ENCODE results near the gene PRC1. TPM values are rescaled to one million over a fixed set of nuclear protein-coding genes. Genes with fewer than 3 reads are reported as not detected.
A peak's percentile ranks its signal among the peaks of the same experiment; 100 is the strongest.

The PRC1 gene
- total RNA-seq, 1 experiment from 2014 or later = 260 TPM

- TF ChIP-seq CTCF (IDR thresholded peaks at IDR 0.05; ENCODE audit: unreplicated experiment) = no peak
- H3K4me3 Mint-ChIP-seq (ENCODE audit: low read depth, unreplicated experiment) = no peak overlapping the region
- no peaks in the 10 kb centered on the region for H3K27me3 Mint-ChIP-seq (ENCODE audit: unreplicated experiment)
- peaks cover 50% of the 10 kb centered on the region for H3K36me3 Mint-ChIP-seq (ENCODE audit: insufficient read depth, unreplicated experiment)
- no peak for DNase-seq
- no TSS peak for BruUV-seq (replicated peaks)
- no peaks in the 10 kb centered on the region for H3K4me1 Mint-ChIP-seq (ENCODE audit: low read depth, unreplicated experiment)
- intact Hi-C loops (cut with micrococcal nuclease; ENCODE audit: unreplicated experiment) = no loop called here
- H3K27ac Mint-ChIP-seq (ENCODE audit: unreplicated experiment) = no peak overlapping the region
- H3K9me3 Mint-ChIP-seq (ENCODE audit: low read depth, unreplicated experiment) = no peaks in the 10 kb centered on the region
- CTCF ChIA-PET = no interaction called here
Observed at GRCh38 chr15:90960298-90961091, 33.8 kb downstream of the PRC1 start.

- CTCF ChIA-PET = no interaction called here
- Mint-ChIP-seq H3K4me3 (ENCODE audit: low read depth, unreplicated experiment) (no peak overlapping the region), H3K36me3 (ENCODE audit: insufficient read depth, unreplicated experiment) (peaks cover 52% of the 10 kb centered on the region)
Observed at GRCh38 chr15:90959894-90960293, 34.4 kb downstream of the PRC1 start.

GRCh38 chr15:90959028-90959595, 35.2 kb downstream of the PRC1 start:
- H3K4me3 Mint-ChIP-seq (ENCODE audit: low read depth, unreplicated experiment) = no peak overlapping the region
- H3K9me3 Mint-ChIP-seq (ENCODE audit: low read depth, unreplicated experiment) = no peaks in the 10 kb centered on the region
- no peak for TF ChIP-seq CTCF (IDR thresholded peaks at IDR 0.05; ENCODE audit: unreplicated experiment)
- no peaks in the 10 kb centered on the region for H3K4me1 Mint-ChIP-seq (ENCODE audit: low read depth, unreplicated experiment)
- no peak for DNase-seq
- no TSS peak for BruUV-seq (replicated peaks)
- H3K27me3 Mint-ChIP-seq (ENCODE audit: unreplicated experiment) = no peaks in the 10 kb centered on the region
- intact Hi-C loops (cut with micrococcal nuclease; ENCODE audit: unreplicated experiment) = loop anchor here (5.0 to 10.0 kb wide), 2 partner anchors 73 to 316 kb away; no protein-coding TSS in a partner anchor
- H3K27ac Mint-ChIP-seq (ENCODE audit: unreplicated experiment) = no peak overlapping the region
- peaks cover 58% of the 10 kb centered on the region for H3K36me3 Mint-ChIP-seq (ENCODE audit: insufficient read depth, unreplicated experiment)
- CTCF ChIA-PET = interaction anchor here (0.5 kb wide), 1 partner anchor 30 kb away, joined by 3 read pairs; no protein-coding TSS in a partner anchor

More at GRCh38 chr15:90959894-90960293, 34.4 kb downstream of the PRC1 start:
- H3K9me3 Mint-ChIP-seq (ENCODE audit: low read depth, unreplicated experiment) = no peaks in the 10 kb centered on the region
- no peak overlapping the region for H3K27ac Mint-ChIP-seq (ENCODE audit: unreplicated experiment)
- no peak for DNase-seq
- TF ChIP-seq CTCF (IDR thresholded peaks at IDR 0.05; ENCODE audit: unreplicated experiment) = no peak
- intact Hi-C loops (cut with micrococcal nuclease; ENCODE audit: unreplicated experiment) = loop anchor here (5.0 to 10.0 kb wide), 2 partner anchors 72 to 315 kb away; no protein-coding TSS in a partner anchor
- H3K27me3 Mint-ChIP-seq (ENCODE audit: unreplicated experiment) = no peaks in the 10 kb centered on the region
- no TSS peak for BruUV-seq (replicated peaks)
- no peaks in the 10 kb centered on the region for H3K4me1 Mint-ChIP-seq (ENCODE audit: low read depth, unreplicated experiment)

GRCh38 chr15:90957791-90958190, 36.5 kb downstream of the PRC1 start:
- no TSS peak for BruUV-seq (replicated peaks)
- H3K9me3 Mint-ChIP-seq (ENCODE audit: low read depth, unreplicated experiment) = no peaks in the 10 kb centered on the region
- peak overlapping the region; percentile 39 for H3K27ac Mint-ChIP-seq (ENCODE audit: unreplicated experiment)
- CTCF ChIA-PET = interaction anchor here (0.7 kb wide), 1 partner anchor 92 kb away, joined by 3 read pairs; no protein-coding TSS in a partner anchor
- no peaks in the 10 kb centered on the region for H3K27me3 Mint-ChIP-seq (ENCODE audit: unreplicated experiment)
- peaks cover 63% of the 10 kb centered on the region for H3K36me3 Mint-ChIP-seq (ENCODE audit: insufficient read depth, unreplicated experiment)
- H3K4me3 Mint-ChIP-seq (ENCODE audit: low read depth, unreplicated experiment) = peak overlapping the region; percentile 40
- H3K4me1 Mint-ChIP-seq (ENCODE audit: low read depth, unreplicated experiment) = no peaks in the 10 kb centered on the region
- DNase-seq = no peak
- no peak for TF ChIP-seq CTCF (IDR thresholded peaks at IDR 0.05; ENCODE audit: unreplicated experiment)
- intact Hi-C loops (cut with micrococcal nuclease; ENCODE audit: unreplicated experiment) = loop anchor here (5.0 to 10.0 kb wide), 2 partner anchors 75 to 317 kb away; no protein-coding TSS in a partner anchor
